DMS114 treated with DMSO at 0.1 percent for 48 hours (cell line): ENCODE data around the gene SLC48A1.

Experiments
- DNase-seq: peaks from one replicate; lab custom pipeline; 2025; ENCODE audit not compliant: unreplicated experiment; lab: John Stamatoyannopoulos, UW

SLC48A1 gene

GRCh38 chr12:47757840-47758583 lies 15.0 kb upstream of the SLC48A1 start:
- DNase-seq, result no peak

GRCh38 chr12:47758584-47758833 lies 14.5 kb upstream of the SLC48A1 start:
- DNase-seq, result no peak

GRCh38 chr12:47758834-47759690 lies 14.0 kb upstream of the SLC48A1 start, which contains the start of gene RAPGEF3:
RAPGEF3 (minus strand) TSS chr12:47758880; CDS start chr12:47758556, 324 bp downstream.
- DNase-seq, result peak; percentile 58

- no peak for DNase-seq
These were observed 10.1 kb upstream of the SLC48A1 start for GRCh38 chr12:47762850-47763465.

- no peak for DNase-seq
These were observed 9.3 kb upstream of the SLC48A1 start for GRCh38 chr12:47763481-47764346.

- no peak for DNase-seq
These were observed 6.4 kb upstream of the SLC48A1 start for GRCh38 chr12:47766502-47767215.

GRCh38 chr12:47767216-47767724 lies 5.8 kb upstream of the SLC48A1 start:
- peak; percentile 41 for DNase-seq

- DNase-seq, result no peak
These were observed 4.7 kb upstream of the SLC48A1 start for GRCh38 chr12:47768323-47768811.

- no peak for DNase-seq
These were observed 3.6 kb upstream of the SLC48A1 start for GRCh38 chr12:47769234-47770085.

GRCh38 chr12:47770086-47770726 lies 2.8 kb upstream of the SLC48A1 start:
- no peak for DNase-seq

- DNase-seq, result no peak
These were observed 1.7 kb upstream of the SLC48A1 start for GRCh38 chr12:47771304-47771703.

GRCh38 chr12:47772094-47772660 lies 861 bp upstream of the SLC48A1 start:
- DNase-seq, result no peak

- DNase-seq, result no peak
These were observed 338 bp upstream of the SLC48A1 start for GRCh38 chr12:47772738-47773061.

- no peak for DNase-seq
These were observed 981 bp downstream of the SLC48A1 start for GRCh38 chr12:47773858-47774580.

GRCh38 chr12:47774663-47775062 lies 1.6 kb downstream of the SLC48A1 start:
- no peak for DNase-seq

GRCh38 chr12:47775100-47775911 lies 2.3 kb downstream of the SLC48A1 start:
- DNase-seq, result no peak
